ENCODE measurements around the gene RXRA.
"Not testable (repeated sequence)": the region's sequence is repeated elsewhere in the genome, so short reads cannot be mapped to it uniquely, and the experiment has no call there.

RXRA gene

GRCh38 chr9:134293611-134294152 lies 32.6 kb upstream of the RXRA start:
- DNase-seq (ENCODE audit: low read depth in 1 of 2, low spot score in 1 of 2), result no peak

- DNase-seq (ENCODE audit: low read depth in 1 of 2, low spot score in 1 of 2), result no peak
These were observed 31.8 kb upstream of the RXRA start for GRCh38 chr9:134294153-134295071.

- no peak for DNase-seq (ENCODE audit: low read depth in 1 of 2, low spot score in 1 of 2)
These were observed 31.0 kb upstream of the RXRA start for GRCh38 chr9:134295101-134295745.

- no peak for DNase-seq (ENCODE audit: low read depth in 1 of 2, low spot score in 1 of 2)
These were observed 30.5 kb upstream of the RXRA start for GRCh38 chr9:134295746-134296250.

GRCh38 chr9:134296301-134297082 lies 29.8 kb upstream of the RXRA start:
- no peak for DNase-seq (ENCODE audit: low read depth in 1 of 2, low spot score in 1 of 2)

- no peak for DNase-seq (ENCODE audit: low read depth in 1 of 2, low spot score in 1 of 2)
These were observed 29.2 kb upstream of the RXRA start for GRCh38 chr9:134297083-134297410.

GRCh38 chr9:134297576-134297975 lies 28.7 kb upstream of the RXRA start:
- DNase-seq (ENCODE audit: low read depth in 1 of 2, low spot score in 1 of 2), result no peak

GRCh38 chr9:134298000-134298399 lies 28.3 kb upstream of the RXRA start:
- no peak for DNase-seq (ENCODE audit: low read depth in 1 of 2, low spot score in 1 of 2)

- DNase-seq (ENCODE audit: low read depth in 1 of 2, low spot score in 1 of 2), result no peak
These were observed 27.2 kb upstream of the RXRA start for GRCh38 chr9:134299068-134299467.

GRCh38 chr9:134299883-134300282 lies 26.4 kb upstream of the RXRA start:
- DNase-seq (ENCODE audit: low read depth in 1 of 2, low spot score in 1 of 2), result no peak

- DNase-seq (ENCODE audit: low read depth in 1 of 2, low spot score in 1 of 2), result peak in 1 of 2 donors; percentile 14
These were observed 24.7 kb upstream of the RXRA start for GRCh38 chr9:134301387-134302129.

GRCh38 chr9:134302130-134302817 lies 24.0 kb upstream of the RXRA start:
- no peak for DNase-seq (ENCODE audit: low read depth in 1 of 2, low spot score in 1 of 2)

- DNase-seq (ENCODE audit: low read depth in 1 of 2, low spot score in 1 of 2), result no peak
These were observed 22.7 kb upstream of the RXRA start for GRCh38 chr9:134303601-134304000.

- no peak for DNase-seq (ENCODE audit: low read depth in 1 of 2, low spot score in 1 of 2)
These were observed 22.0 kb upstream of the RXRA start for GRCh38 chr9:134304261-134304660.

GRCh38 chr9:134304690-134305089 lies 21.6 kb upstream of the RXRA start:
- DNase-seq (ENCODE audit: low read depth in 1 of 2, low spot score in 1 of 2), result no peak

GRCh38 chr9:134305533-134305932 lies 20.7 kb upstream of the RXRA start:
- DNase-seq (ENCODE audit: low read depth in 1 of 2, low spot score in 1 of 2), result no peak

- not testable (repeated sequence) for DNase-seq (ENCODE audit: low read depth in 1 of 2, low spot score in 1 of 2)
These were observed 20.2 kb upstream of the RXRA start for GRCh38 chr9:134306042-134306441.

GRCh38 chr9:134306636-134307600 lies 19.3 kb upstream of the RXRA start:
- DNase-seq (ENCODE audit: low read depth in 1 of 2, low spot score in 1 of 2), result no peak

Measured in stimulated activated CD4-positive, alpha-beta T cell treated with anti-CD3 and anti-CD28 coated beads, Interleukin-15, amount 100 ng/mL, for 1 hour (primary cell).